ENCODE results near the gene AMIGO3.

DNA sequence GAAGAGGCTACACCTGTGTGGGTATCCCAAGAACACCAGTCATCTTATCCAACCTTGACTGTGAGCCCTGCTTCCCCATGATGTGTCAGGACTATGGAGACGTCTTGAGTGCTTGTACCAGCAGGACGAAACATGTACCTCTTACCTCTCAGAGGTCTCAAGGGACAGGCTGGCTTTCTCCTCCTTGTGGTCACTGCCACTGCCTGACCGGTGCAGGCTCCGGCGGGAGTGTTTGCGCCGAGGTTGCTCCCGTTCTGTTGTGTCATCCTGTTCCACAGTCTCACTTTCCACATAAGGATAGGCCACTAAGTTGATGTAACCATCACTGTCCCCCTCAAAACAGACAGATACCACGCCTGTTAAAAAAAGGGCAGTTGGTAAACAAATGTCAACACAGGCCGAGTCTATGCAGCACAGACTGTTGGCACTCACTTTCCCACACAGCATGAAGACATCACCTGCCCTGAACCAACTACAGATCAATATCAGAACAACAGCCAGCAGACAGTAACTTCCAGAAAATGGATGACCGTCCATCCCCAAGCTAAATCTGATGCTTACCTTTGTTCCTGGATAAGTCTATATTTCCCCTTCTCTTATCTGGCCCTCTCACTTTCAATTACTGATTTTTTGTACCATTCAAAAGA lies 18.7 kb upstream of the AMIGO3 start:
- TF ChIP-seq, protein P1, sequence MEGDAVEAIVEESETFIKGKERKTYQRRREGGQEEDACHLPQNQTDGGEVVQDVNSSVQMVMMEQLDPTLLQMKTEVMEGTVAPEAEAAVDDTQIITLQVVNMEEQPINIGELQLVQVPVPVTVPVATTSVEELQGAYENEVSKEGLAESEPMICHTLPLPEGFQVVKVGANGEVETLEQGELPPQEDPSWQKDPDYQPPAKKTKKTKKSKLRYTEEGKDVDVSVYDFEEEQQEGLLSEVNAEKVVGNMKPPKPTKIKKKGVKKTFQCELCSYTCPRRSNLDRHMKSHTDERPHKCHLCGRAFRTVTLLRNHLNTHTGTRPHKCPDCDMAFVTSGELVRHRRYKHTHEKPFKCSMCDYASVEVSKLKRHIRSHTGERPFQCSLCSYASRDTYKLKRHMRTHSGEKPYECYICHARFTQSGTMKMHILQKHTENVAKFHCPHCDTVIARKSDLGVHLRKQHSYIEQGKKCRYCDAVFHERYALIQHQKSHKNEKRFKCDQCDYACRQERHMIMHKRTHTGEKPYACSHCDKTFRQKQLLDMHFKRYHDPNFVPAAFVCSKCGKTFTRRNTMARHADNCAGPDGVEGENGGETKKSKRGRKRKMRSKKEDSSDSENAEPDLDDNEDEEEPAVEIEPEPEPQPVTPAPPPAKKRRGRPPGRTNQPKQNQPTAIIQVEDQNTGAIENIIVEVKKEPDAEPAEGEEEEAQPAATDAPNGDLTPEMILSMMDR (IDR thresholded peaks at IDR 0.05; ENCODE audit: low read depth, low read length) = no peak
- no peak for TF ChIP-seq EZH2phosphoT487 (IDR thresholded peaks at IDR 0.05; ENCODE audit: low read depth)
